UCSD-AML1 (cell line): Measurements from ENCODE around the gene STRN4.

Experiments
- DNase-seq: peaks from one replicate; lab custom pipeline; 2025; ENCODE audit not compliant: unreplicated experiment; lab: John Stamatoyannopoulos, UW

STRN4 gene

DNA sequence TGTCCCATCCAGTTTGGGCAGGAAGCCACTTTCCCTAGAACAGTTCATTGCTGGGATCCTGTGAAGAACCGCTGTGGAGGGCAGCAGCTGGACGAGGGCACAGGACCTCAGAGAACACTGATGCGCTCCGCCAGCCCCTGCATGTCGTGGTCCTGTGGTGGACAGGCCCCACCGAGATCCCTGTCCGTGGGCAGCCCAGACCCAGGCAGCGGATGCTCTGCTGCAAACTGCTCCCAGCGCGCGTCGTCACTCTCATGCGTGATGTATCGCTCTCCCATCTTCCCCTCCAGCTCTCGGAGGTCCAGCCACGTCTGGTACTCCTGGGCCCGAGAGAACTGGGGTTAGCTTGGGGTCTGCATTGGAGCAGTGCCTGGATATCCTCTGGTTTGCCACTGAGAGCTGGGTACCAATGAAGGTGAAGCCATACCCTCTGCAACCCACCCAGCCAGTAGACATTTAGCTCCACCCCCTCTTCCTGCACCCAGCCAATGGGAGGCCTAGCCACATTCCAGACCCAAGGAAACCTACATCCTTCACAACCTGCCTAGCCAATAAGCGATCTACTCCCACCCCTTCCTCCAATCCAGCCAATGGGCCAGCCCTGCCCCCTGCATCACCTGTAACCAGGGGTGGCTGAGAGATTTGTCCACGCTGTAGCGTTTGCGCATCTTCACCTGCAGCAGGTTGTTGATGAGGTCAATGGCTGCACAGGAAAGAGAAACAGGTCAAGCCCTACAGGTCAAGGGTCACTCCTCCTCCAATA is 71.7 kb downstream of the STRN4 start:
- DNase-seq: no peak

DNA sequence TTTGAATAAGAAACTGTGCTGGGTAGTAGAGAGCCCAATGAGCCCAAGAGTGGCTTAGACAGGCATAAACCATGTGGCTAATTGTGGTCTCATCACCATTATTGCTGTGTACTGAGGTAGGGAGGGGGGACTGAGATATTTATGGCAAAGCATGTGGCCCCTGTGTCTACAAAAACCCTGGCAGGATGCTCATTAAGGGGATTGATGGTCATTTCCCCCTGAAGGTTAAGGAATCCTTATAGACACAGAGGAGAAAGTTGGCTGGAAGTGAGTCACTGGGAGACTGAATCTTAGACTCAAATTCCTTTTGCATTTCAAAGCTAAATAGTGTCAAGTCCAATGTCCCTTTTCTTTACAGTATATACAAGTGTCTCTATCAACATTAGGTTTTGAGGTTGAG is 75.4 kb downstream of the STRN4 start:
- no peak for DNase-seq
